ENCODE data around the gene DAGLB.

DAGLB gene

GRCh38 chr7:6491194-6491593 is 43.4 kb upstream of the DAGLB start:
- Histone ChIP-seq H3K27me3 (no peaks in the 10 kb centered on the region), H3K27ac (no peak overlapping the region), H3K9me3 (no peaks in the 10 kb centered on the region), H3K4me3 (ENCODE audit: low read depth in 1 of 2, low read length in 1 of 2) (no peak overlapping the region), H3K36me3 (no peaks in the 10 kb centered on the region), H3K4me1 (ENCODE audit: control insufficient read depth in 1 of 2, insufficient read depth in 1 of 2, low read depth in 1 of 2, low read length in 1 of 2) (no peaks in the 10 kb centered on the region)
- TF ChIP-seq, protein P1, sequence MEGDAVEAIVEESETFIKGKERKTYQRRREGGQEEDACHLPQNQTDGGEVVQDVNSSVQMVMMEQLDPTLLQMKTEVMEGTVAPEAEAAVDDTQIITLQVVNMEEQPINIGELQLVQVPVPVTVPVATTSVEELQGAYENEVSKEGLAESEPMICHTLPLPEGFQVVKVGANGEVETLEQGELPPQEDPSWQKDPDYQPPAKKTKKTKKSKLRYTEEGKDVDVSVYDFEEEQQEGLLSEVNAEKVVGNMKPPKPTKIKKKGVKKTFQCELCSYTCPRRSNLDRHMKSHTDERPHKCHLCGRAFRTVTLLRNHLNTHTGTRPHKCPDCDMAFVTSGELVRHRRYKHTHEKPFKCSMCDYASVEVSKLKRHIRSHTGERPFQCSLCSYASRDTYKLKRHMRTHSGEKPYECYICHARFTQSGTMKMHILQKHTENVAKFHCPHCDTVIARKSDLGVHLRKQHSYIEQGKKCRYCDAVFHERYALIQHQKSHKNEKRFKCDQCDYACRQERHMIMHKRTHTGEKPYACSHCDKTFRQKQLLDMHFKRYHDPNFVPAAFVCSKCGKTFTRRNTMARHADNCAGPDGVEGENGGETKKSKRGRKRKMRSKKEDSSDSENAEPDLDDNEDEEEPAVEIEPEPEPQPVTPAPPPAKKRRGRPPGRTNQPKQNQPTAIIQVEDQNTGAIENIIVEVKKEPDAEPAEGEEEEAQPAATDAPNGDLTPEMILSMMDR (IDR thresholded peaks at IDR 0.05) = no peak

GRCh38 chr7:6489612-6490011 is 41.9 kb upstream of the DAGLB start:
- Histone ChIP-seq H3K27me3 (no peaks in the 10 kb centered on the region), H3K27ac (no peak overlapping the region), H3K36me3 (no peaks in the 10 kb centered on the region), H3K4me1 (ENCODE audit: control insufficient read depth in 1 of 2, insufficient read depth in 1 of 2, low read depth in 1 of 2, low read length in 1 of 2) (peaks cover 0 to under 1% of the 10 kb centered on the region in 2 experiments), H3K9me3 (no peaks in the 10 kb centered on the region), H3K4me3 (ENCODE audit: low read depth in 1 of 2, low read length in 1 of 2) (no peak overlapping the region)
- TF ChIP-seq, protein P1 (IDR thresholded peaks at IDR 0.05) = no peak

GRCh38 chr7:6487184-6487545 is 39.4 kb upstream of the DAGLB start:
- Histone ChIP-seq H3K4me3 (ENCODE audit: low read depth in 1 of 2, low read length in 1 of 2) (no peak overlapping the region), H3K27ac (no peak overlapping the region), H3K36me3 (no peaks in the 10 kb centered on the region), H3K4me1 (ENCODE audit: control insufficient read depth in 1 of 2, insufficient read depth in 1 of 2, low read depth in 1 of 2, low read length in 1 of 2) (peaks cover 18 to 19% of the 10 kb centered on the region in 2 experiments), H3K9me3 (no peaks in the 10 kb centered on the region), H3K27me3 (no peaks in the 10 kb centered on the region)
- TF ChIP-seq, protein P1 (IDR thresholded peaks at IDR 0.05) = no peak

DNA sequence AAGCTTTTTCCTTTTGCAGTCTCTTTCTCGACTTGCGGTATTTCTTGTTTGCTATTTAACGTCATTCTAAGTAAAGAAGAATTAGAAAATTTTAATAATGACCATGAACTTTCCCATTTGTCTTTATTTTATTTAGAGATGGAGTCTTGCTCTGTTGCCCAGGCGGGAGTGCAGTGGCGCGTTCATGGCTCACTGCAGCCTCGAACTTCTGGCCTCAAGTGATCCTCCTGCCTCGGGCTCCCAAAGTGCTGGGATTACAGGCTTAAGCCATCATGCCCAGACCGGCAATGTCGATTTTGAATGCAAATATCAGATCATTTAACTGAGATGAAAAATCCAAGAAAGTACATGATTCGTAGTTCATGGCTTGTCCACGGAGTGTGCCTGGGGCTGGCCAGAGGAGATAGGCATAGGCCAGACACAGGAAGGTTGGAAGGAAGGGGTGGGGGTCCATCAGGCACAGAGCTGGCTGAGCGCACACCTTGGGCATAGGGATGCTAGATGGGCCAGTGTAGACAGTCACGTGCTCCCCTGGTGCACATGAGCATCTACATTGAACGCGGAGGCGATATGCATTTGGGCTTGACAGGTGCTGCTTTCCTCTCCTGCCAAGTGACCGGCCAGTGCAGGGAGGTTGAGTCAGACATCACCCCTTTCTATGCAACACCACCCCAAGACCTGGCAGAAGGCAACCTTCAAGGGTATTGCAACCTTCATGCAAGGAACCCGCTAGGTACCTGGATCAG is 38.9 kb upstream of the DAGLB start:
- Histone ChIP-seq H3K4me3 (ENCODE audit: low read depth in 1 of 2, low read length in 1 of 2) (no peak overlapping the region), H3K27me3 (no peaks in the 10 kb centered on the region), H3K27ac (no peak overlapping the region), H3K36me3 (no peaks in the 10 kb centered on the region), H3K9me3 (no peaks in the 10 kb centered on the region), H3K4me1 (ENCODE audit: control insufficient read depth in 1 of 2, insufficient read depth in 1 of 2, low read depth in 1 of 2, low read length in 1 of 2) (peaks cover 18 to 20% of the 10 kb centered on the region in 2 experiments)
- TF ChIP-seq, protein P1 (IDR thresholded peaks at IDR 0.05) = no peak

DNA sequence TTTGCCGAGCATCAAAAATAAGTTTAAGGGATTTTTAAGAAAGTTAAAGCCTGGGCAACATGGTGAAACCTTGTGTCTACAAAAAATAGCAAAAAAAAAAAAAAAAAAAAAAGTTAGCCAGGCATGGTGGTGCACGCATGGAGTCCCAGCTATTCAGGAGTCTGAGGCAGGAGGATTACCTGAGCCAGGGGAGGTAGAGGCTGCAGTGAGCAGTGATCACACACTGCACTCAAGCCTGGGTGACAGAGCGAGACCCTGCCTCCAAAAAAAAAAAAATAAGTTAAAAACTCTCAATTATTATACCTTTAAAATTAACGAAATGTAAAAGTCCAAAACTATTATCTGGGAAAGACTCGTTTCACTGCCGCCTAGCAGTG is 35.0 kb upstream of the DAGLB start:
- Histone ChIP-seq H3K27ac (peak overlapping the region; percentile 92), H3K36me3 (no peaks in the 10 kb centered on the region), H3K9me3 (no peaks in the 10 kb centered on the region), H3K27me3 (no peaks in the 10 kb centered on the region), H3K4me3 (ENCODE audit: low read depth in 1 of 2, low read length in 1 of 2) (peak overlapping the region; percentile 82 to 83), H3K4me1 (ENCODE audit: control insufficient read depth in 1 of 2, insufficient read depth in 1 of 2, low read depth in 1 of 2, low read length in 1 of 2) (peaks cover 18 to 20% of the 10 kb centered on the region in 2 experiments)
- TF ChIP-seq, protein P1 (IDR thresholded peaks at IDR 0.05) = no peak
